SU-DHL-6 (cell line): ENCODE measurements around the gene TARBP2.

Source experiments
- H2AFZ ChIP-seq: fragments of 200-600 bp; sonication (generic); 2 replicates; pipeline ENCODE4 v1.6.1; 2014; ENCODE audit warnings: low read depth, mild to moderate bottlenecking, moderate library complexity, mixed read lengths, antibody characterized with exemption, low read length; ENCODE audit not compliant: severe bottlenecking
- H3F3A ChIP-seq: fragments of 200-600 bp; shearing (Covaris generic); 2 replicates; pipeline ENCODE4 v1.6.0; 2016; ENCODE audit warnings: antibody characterized with exemption, mild to moderate bottlenecking; ENCODE audit not compliant: insufficient read depth
- H3K27ac ChIP-seq: fragments of 200-600 bp; sonication (generic); 2 replicates; pipeline ENCODE4 v1.5.1; 2016; ENCODE audit warnings: low read depth, mild to moderate bottlenecking, low read length, moderate library complexity, mixed read lengths
- H3K27me3 ChIP-seq: fragments of 200-600 bp; sonication (generic), shearing (Covaris generic); 2 replicates; pipeline ENCODE4 v1.6.0; 2014; ENCODE audit warnings: mild to moderate bottlenecking, low read length
- H3K36me3 ChIP-seq: fragments of 200-600 bp; sonication (generic); 2 replicates; pipeline ENCODE4 v1.6.1; 2014; ENCODE audit warnings: mild to moderate bottlenecking, low read length, mixed read lengths
- H3K4me2 ChIP-seq: fragments of 300-600, 200-600 bp; shearing (Covaris generic), sonication (generic); 2 replicates; pipeline ENCODE4 v1.6.0; 2014; ENCODE audit warnings: low read length, low read depth, mild to moderate bottlenecking; ENCODE audit not compliant: poor library complexity, severe bottlenecking
- H3K4me3 ChIP-seq: fragments of 200-600 bp; sonication (generic); 2 replicates; pipeline ENCODE4 v1.5.1; 2014; ENCODE audit warnings: antibody characterized with exemption, low read length, mild to moderate bottlenecking, mixed read lengths; ENCODE audit not compliant: insufficient read depth, poor library complexity, severe bottlenecking
- H3K79me2 ChIP-seq: fragments of 200-600 bp; sonication (generic); 2 replicates; pipeline ENCODE4 v1.6.1; 2014; ENCODE audit warnings: mild to moderate bottlenecking, low read length, moderate library complexity; ENCODE audit not compliant: insufficient read depth
- H3K9ac ChIP-seq: fragments of 200-600 bp; sonication (generic); 2 replicates; pipeline ENCODE4 v1.7.0; 2014; ENCODE audit warnings: mild to moderate bottlenecking, low read length
- H3K9me2 ChIP-seq: fragments of 200-600 bp; sonication (generic); replicated peaks from 2 replicates; pipeline ENCODE4 v1.6.1; 2014; ENCODE audit warnings: low read length; ENCODE audit not compliant: insufficient read depth
- H3K9me3 ChIP-seq: fragments of 200-600 bp; sonication (generic); 2 replicates; pipeline ENCODE4 v1.6.1; 2014; ENCODE audit warnings: low read length, mixed read lengths; ENCODE audit not compliant: insufficient read depth
- H4K20me1 ChIP-seq: fragments of 200-600 bp; sonication (generic); 2 replicates; pipeline ENCODE4 v1.6.1; 2014; ENCODE audit warnings: low read depth, mild to moderate bottlenecking, antibody characterized with exemption, low read length, moderate library complexity, mixed read lengths
- CTCF ChIP-seq: fragments of 200-600 bp; sonication (generic); IDR thresholded peaks from one replicate; pipeline ENCODE4 v1.5.1; 2017; ENCODE audit warnings: antibody characterized with exemption, mild to moderate bottlenecking, low read length, moderate library complexity; ENCODE audit not compliant: insufficient read depth, poor library complexity, severe bottlenecking
- EZH2phosphoT487 ChIP-seq: fragments of 200-600 bp; sonication (generic), shearing (Covaris generic); conservative IDR thresholded peaks from 2 replicates; pipeline ENCODE4 v1.6.1; 2018; ENCODE audit warnings: mild to moderate bottlenecking, antibody characterized with exemption, low read length, moderate library complexity, mixed read lengths

Gene TARBP2

GRCh38 chr12:53502983-53503728, 2.1 kb downstream of the TARBP2 start:
- H2AFZ ChIP-seq: no peak overlapping the region
- H3K79me2 ChIP-seq: peaks cover 13% of the 10 kb centered on the region
- no peaks in the 10 kb centered on the region for H3K36me3 ChIP-seq
- H3K27me3 ChIP-seq: no peaks in the 10 kb centered on the region
- H4K20me1 ChIP-seq: no peaks in the 10 kb centered on the region
- H3K9me2 ChIP-seq: no peaks in the 10 kb centered on the region
- peak overlapping the region; percentile 74 for H3K4me2 ChIP-seq
- H3F3A ChIP-seq: peaks cover 7% of the 10 kb centered on the region; the same call in 1 of the 2 replicates
- H3K4me3 ChIP-seq: no peak overlapping the region
- no peak overlapping the region for H3K27ac ChIP-seq
- no peak for TF ChIP-seq EZH2phosphoT487
- TF ChIP-seq CTCF: no peak
- H3K9me3 ChIP-seq: no peaks in the 10 kb centered on the region
- H3K9ac ChIP-seq: no peak overlapping the region

GRCh38 chr12:53504004-53504920, 3.2 kb downstream of the TARBP2 start:
- no peaks in the 10 kb centered on the region for H4K20me1 ChIP-seq
- no peak overlapping the region for H2AFZ ChIP-seq
- H3K36me3 ChIP-seq: no peaks in the 10 kb centered on the region
- H3K9me2 ChIP-seq: no peaks in the 10 kb centered on the region
- H3K4me3 ChIP-seq: no peak overlapping the region
- H3K27ac ChIP-seq: no peak overlapping the region
- no peaks in the 10 kb centered on the region for H3K9me3 ChIP-seq
- H3K79me2 ChIP-seq: peaks cover 13% of the 10 kb centered on the region
- H3K9ac ChIP-seq: no peak overlapping the region
- no peak overlapping the region for H3K4me2 ChIP-seq
- H3F3A ChIP-seq: peaks cover 7% of the 10 kb centered on the region; the same call in 1 of the 2 replicates
- no peaks in the 10 kb centered on the region for H3K27me3 ChIP-seq
- no peak for TF ChIP-seq EZH2phosphoT487
- TF ChIP-seq CTCF: no peak

GRCh38 chr12:53505086-53505485, 4.0 kb downstream of the TARBP2 start:
- Histone ChIP-seq H3K27ac (no peak overlapping the region), H3K79me2 (peaks cover 13% of the 10 kb centered on the region), H3K27me3 (no peaks in the 10 kb centered on the region), H3K9me3 (no peaks in the 10 kb centered on the region), H3K4me2 (no peak overlapping the region), H4K20me1 (no peaks in the 10 kb centered on the region), H3F3A (peaks cover 4% of the 10 kb centered on the region; the same call in 1 of the 2 replicates), H2AFZ (no peak overlapping the region), H3K9ac (no peak overlapping the region), H3K4me3 (no peak overlapping the region), H3K36me3 (no peaks in the 10 kb centered on the region), H3K9me2 (no peaks in the 10 kb centered on the region)
- TF ChIP-seq EZH2phosphoT487 (no peak), CTCF (no peak)
